HepG2 (cell line): ENCODE data around the gene POLR2M. TPM values are rescaled to one million over a fixed set of nuclear protein-coding genes. Genes with fewer than 3 reads are reported as not detected.

Experiments used
- CAMTA2 ChIP-seq: sonication (generic); formaldehyde crosslinking; IDR thresholded peaks from 2 replicates; pipeline ENCODE4 v1.4.0; 2020; ENCODE audit warnings: mild to moderate bottlenecking, missing genetic modification reagents, borderline replicate concordance
- CHD2 ChIP-seq: IDR thresholded peaks from 2 replicates; pipeline ENCODE4 v1.6.1; 2011; ENCODE audit warnings: low read depth, low read length, improper control_type of control experiment
- DRAP1 ChIP-seq: IDR thresholded peaks from 2 replicates; pipeline ENCODE4 v1.6.1; 2016; ENCODE audit warnings: missing genetic modification reagents, missing compliant biosample characterization
- ELF3 ChIP-seq: IDR thresholded peaks from 2 replicates; pipeline ENCODE4 v1.6.1; 2016; ENCODE audit warnings: missing genetic modification reagents, missing compliant biosample characterization
- FOXK2 ChIP-seq: fragments of 450-650 bp; IDR thresholded peaks from 2 replicates; pipeline ENCODE4 v1.6.1; 2016
- HNRNPK ChIP-seq: fragments of 200-400 bp; formaldehyde crosslinking; IDR thresholded peaks from 2 replicates; pipeline ENCODE4 v1.6.1; 2018; ENCODE audit warnings: low read length, low read depth, moderate library complexity, mild to moderate bottlenecking; ENCODE audit not compliant: poor library complexity, severe bottlenecking
- HNRNPL ChIP-seq: fragments of 200-400 bp; formaldehyde crosslinking; IDR thresholded peaks from 2 replicates; pipeline ENCODE4 v1.6.1; 2017; ENCODE audit warnings: mild to moderate bottlenecking, low read depth, low read length
- KLF16 ChIP-seq, 2 experiments: sonication (generic) in 1 of 2; formaldehyde crosslinking in 1 of 2; IDR thresholded peaks; 2 replicates each; pipeline versions ENCODE4 v1.6.1 to v1.8.0; 2016 to 2023; ENCODE audit warnings: missing genetic modification reagents in 2 of 2, missing compliant biosample characterization in 1 of 2
- MNT ChIP-seq: fragments of 450-650 bp; IDR thresholded peaks from 2 replicates; pipeline ENCODE4 v1.6.1; 2016
- NFKBIZ ChIP-seq: IDR thresholded peaks from 2 replicates; pipeline ENCODE4 v1.6.1; 2018; ENCODE audit warnings: missing genetic modification reagents, missing compliant biosample characterization
- NFYC ChIP-seq: IDR thresholded peaks from 2 replicates; pipeline ENCODE4 v1.6.1; 2016; ENCODE audit warnings: missing genetic modification reagents, missing compliant biosample characterization
- NPAS2 ChIP-seq: sonication (generic); formaldehyde crosslinking; IDR thresholded peaks from 2 replicates; pipeline ENCODE4 v1.8.0; 2022; ENCODE audit warnings: mild to moderate bottlenecking, missing genetic modification reagents, borderline replicate concordance
- PAWR ChIP-seq: sonication (generic); formaldehyde crosslinking; IDR thresholded peaks from 2 replicates; pipeline ENCODE4 v1.4.0; 2020; ENCODE audit warnings: missing genetic modification reagents, mild to moderate bottlenecking, borderline replicate concordance
- SAP130 ChIP-seq: IDR thresholded peaks from 2 replicates; pipeline ENCODE4 v1.6.1; 2016; ENCODE audit warnings: low read depth
- SIN3B ChIP-seq: fragments of 150-350 bp; IDR thresholded peaks from 2 replicates; pipeline ENCODE4 v1.6.1; 2014; ENCODE audit warnings: low read length
- STAT5B ChIP-seq: sonication (generic); formaldehyde crosslinking; IDR thresholded peaks from 2 replicates; pipeline ENCODE4 v1.4.0; 2020; ENCODE audit warnings: missing genetic modification reagents
- TBX2 ChIP-seq: sonication (generic); formaldehyde crosslinking; IDR thresholded peaks from 2 replicates; pipeline ENCODE4 v1.5.0; 2020; ENCODE audit warnings: missing genetic modification reagents, mild to moderate bottlenecking, borderline replicate concordance
- TGIF2 ChIP-seq: IDR thresholded peaks from 2 replicates; pipeline ENCODE4 v1.6.1; 2016; ENCODE audit warnings: control low read depth, missing compliant biosample characterization
- UBTF ChIP-seq: sonication (generic); formaldehyde crosslinking; IDR thresholded peaks from 2 replicates; pipeline ENCODE4 v1.4.0; 2020; ENCODE audit warnings: mild to moderate bottlenecking, missing genetic modification reagents
- ZBTB7A ChIP-seq: sonication (generic); formaldehyde crosslinking; IDR thresholded peaks from 2 replicates; pipeline ENCODE4 v1.8.0; 2022; ENCODE audit warnings: mild to moderate bottlenecking, missing genetic modification reagents
- ZFP36L2 ChIP-seq: sonication (generic); formaldehyde crosslinking; IDR thresholded peaks from 2 replicates; pipeline ENCODE4 v1.4.0; 2020; ENCODE audit warnings: missing genetic modification reagents
- ZNF138 ChIP-seq: sonication (generic); formaldehyde crosslinking; IDR thresholded peaks from 2 replicates; pipeline ENCODE4 v1.5.0; 2020; ENCODE audit warnings: mild to moderate bottlenecking, low read depth, missing genetic modification reagents
- ZNF160 ChIP-seq: sonication (generic); formaldehyde crosslinking; IDR thresholded peaks from 2 replicates; pipeline ENCODE4 v1.8.0; 2022; ENCODE audit warnings: mild to moderate bottlenecking, inconsistent platforms, missing genetic modification reagents
- ZNF224 ChIP-seq: sonication (generic); formaldehyde crosslinking; IDR thresholded peaks from 2 replicates; pipeline ENCODE4 v1.5.0; 2020; ENCODE audit warnings: mild to moderate bottlenecking, missing genetic modification reagents
- ZNF543 ChIP-seq: sonication (generic); formaldehyde crosslinking; IDR thresholded peaks from 2 replicates; pipeline ENCODE4 v1.4.0; 2020; ENCODE audit warnings: mild to moderate bottlenecking, missing genetic modification reagents
- ZNF569 ChIP-seq: sonication (generic); formaldehyde crosslinking; IDR thresholded peaks from 2 replicates; pipeline ENCODE4 v1.5.0; 2020; ENCODE audit warnings: mild to moderate bottlenecking, missing genetic modification reagents, moderate library complexity, borderline replicate concordance
- ZNF790 ChIP-seq: sonication (generic); formaldehyde crosslinking; IDR thresholded peaks from 2 replicates; pipeline ENCODE4 v1.8.0; 2022; ENCODE audit warnings: missing genetic modification reagents, mild to moderate bottlenecking, borderline replicate concordance
- polyA plus RNA-seq, 8 experiments: library from polyadenylated mRNA; depleted of rRNA in 3 of 8; stranded (reverse) in 7 of 8; unstranded in 1 of 8; fragments of >200 nt; fragmentation: Illumina TruSeq in 4 of 8; extraction: Trizol in 4 of 8; gene quantifications; 2 replicates each; pipeline versions ENCODE4 v1.2.1 to v1.2.3, GENCODE V29; 2011 to 2016; ENCODE audit warnings: low read depth in 4 of 8, missing spikeins in 1 of 8, mixed read lengths in 1 of 8; ENCODE audit not compliant: insufficient read depth in 1 of 8
- total RNA-seq, 5 experiments: library from RNA; depleted of rRNA; stranded (reverse); fragments of >200 nt; fragmentation: Illumina TruSeq; extraction: Trizol; gene quantifications; 2 replicates each; pipeline ENCODE4 v1.2.3, GENCODE V29; 2016; ENCODE audit warnings: low read depth in 1 of 5

POLR2M gene
- total and polyA plus RNA-seq, 2 of the 13 experiments (the other 11 are each of a cell fraction or from before 2014, with no cell fraction given): 25.9 to 48.5 TPM

- 0 out of 2 replicates have a peak, but pooled peaks have one; percentile 19 for TF ChIP-seq ZNF138 (CRISPR knock-in tag)
- no peak for TF ChIP-seq TGIF2
- TF ChIP-seq NFKBIZ (CRISPR knock-in tag): no peak
- TF ChIP-seq CHD2: no peak
- TF ChIP-seq NPAS2: no peak
- TF ChIP-seq TBX2 (CRISPR knock-in tag): peak; percentile 65
- TF ChIP-seq ZBTB7A (CRISPR knock-in tag): peak; percentile 58; the same call in 1 of the 2 replicates
- TF ChIP-seq STAT5B (CRISPR knock-in tag): 0 out of 2 replicates have a peak, but pooled peaks have one; percentile 64
- TF ChIP-seq DRAP1 (CRISPR knock-in tag): peak; percentile 39; the same call in 1 of the 2 replicates
- TF ChIP-seq HNRNPL: no peak
- TF ChIP-seq KLF16 (CRISPR knock-in tag; IDR thresholded peaks at IDR 0.05): peak in 1 of 2 experiments; percentile 83; a peak in 2 of 4 replicates
- TF ChIP-seq ZNF160 (CRISPR knock-in tag): no peak
- no peak for TF ChIP-seq MNT
- TF ChIP-seq CAMTA2: no peak
- TF ChIP-seq UBTF: peak; percentile 90
- no peak for TF ChIP-seq ZNF569 (CRISPR knock-in tag)
- TF ChIP-seq FOXK2: no peak
- TF ChIP-seq ZNF543: peak; percentile 83; the same call in 1 of the 2 replicates
- TF ChIP-seq ZNF790: no peak
- no peak for TF ChIP-seq ZFP36L2 (CRISPR knock-in tag)
- TF ChIP-seq PAWR (CRISPR knock-in tag): 0 out of 2 replicates have a peak, but pooled peaks have one; percentile 33
- TF ChIP-seq NFYC (CRISPR knock-in tag): peak; percentile 14; the same call in 1 of the 2 replicates
- no peak for TF ChIP-seq HNRNPK
- peak; percentile 97 for TF ChIP-seq ELF3 (CRISPR knock-in tag)
- TF ChIP-seq ZNF224: peak; percentile 79; the same call in 1 of the 2 replicates
- no peak for TF ChIP-seq SIN3B
- TF ChIP-seq SAP130: peak; percentile 76
Measured at GRCh38 chr15:57706405-57707209, at the start of gene POLR2M (continued).
